SU-DHL-6 (cell line): Measurements from ENCODE around the gene HTR3C.

Experiments used
- H2AFZ ChIP-seq: fragments of 200-600 bp; sonication (generic); 2 replicates; pipeline ENCODE4 v1.6.1; 2014; ENCODE audit warnings: low read depth, mild to moderate bottlenecking, moderate library complexity, mixed read lengths, antibody characterized with exemption, low read length; ENCODE audit not compliant: severe bottlenecking
- H3F3A ChIP-seq: fragments of 200-600 bp; shearing (Covaris generic); 2 replicates; pipeline ENCODE4 v1.6.0; 2016; ENCODE audit warnings: antibody characterized with exemption, mild to moderate bottlenecking; ENCODE audit not compliant: insufficient read depth
- H3K27ac ChIP-seq: fragments of 200-600 bp; sonication (generic); 2 replicates; pipeline ENCODE4 v1.5.1; 2016; ENCODE audit warnings: low read depth, mild to moderate bottlenecking, low read length, moderate library complexity, mixed read lengths
- H3K27me3 ChIP-seq: fragments of 200-600 bp; sonication (generic), shearing (Covaris generic); 2 replicates; pipeline ENCODE4 v1.6.0; 2014; ENCODE audit warnings: mild to moderate bottlenecking, low read length
- H3K36me3 ChIP-seq: fragments of 200-600 bp; sonication (generic); 2 replicates; pipeline ENCODE4 v1.6.1; 2014; ENCODE audit warnings: mild to moderate bottlenecking, low read length, mixed read lengths
- H3K4me2 ChIP-seq: fragments of 300-600, 200-600 bp; shearing (Covaris generic), sonication (generic); 2 replicates; pipeline ENCODE4 v1.6.0; 2014; ENCODE audit warnings: low read length, low read depth, mild to moderate bottlenecking; ENCODE audit not compliant: poor library complexity, severe bottlenecking
- H3K4me3 ChIP-seq: fragments of 200-600 bp; sonication (generic); 2 replicates; pipeline ENCODE4 v1.5.1; 2014; ENCODE audit warnings: antibody characterized with exemption, low read length, mild to moderate bottlenecking, mixed read lengths; ENCODE audit not compliant: insufficient read depth, poor library complexity, severe bottlenecking
- H3K79me2 ChIP-seq: fragments of 200-600 bp; sonication (generic); 2 replicates; pipeline ENCODE4 v1.6.1; 2014; ENCODE audit warnings: mild to moderate bottlenecking, low read length, moderate library complexity; ENCODE audit not compliant: insufficient read depth
- H3K9ac ChIP-seq: fragments of 200-600 bp; sonication (generic); 2 replicates; pipeline ENCODE4 v1.7.0; 2014; ENCODE audit warnings: mild to moderate bottlenecking, low read length
- H3K9me2 ChIP-seq: fragments of 200-600 bp; sonication (generic); replicated peaks from 2 replicates; pipeline ENCODE4 v1.6.1; 2014; ENCODE audit warnings: low read length; ENCODE audit not compliant: insufficient read depth
- H3K9me3 ChIP-seq: fragments of 200-600 bp; sonication (generic); 2 replicates; pipeline ENCODE4 v1.6.1; 2014; ENCODE audit warnings: low read length, mixed read lengths; ENCODE audit not compliant: insufficient read depth
- H4K20me1 ChIP-seq: fragments of 200-600 bp; sonication (generic); 2 replicates; pipeline ENCODE4 v1.6.1; 2014; ENCODE audit warnings: low read depth, mild to moderate bottlenecking, antibody characterized with exemption, low read length, moderate library complexity, mixed read lengths
- EZH2phosphoT487 ChIP-seq: fragments of 200-600 bp; sonication (generic), shearing (Covaris generic); conservative IDR thresholded peaks from 2 replicates; pipeline ENCODE4 v1.6.1; 2018; ENCODE audit warnings: mild to moderate bottlenecking, antibody characterized with exemption, low read length, moderate library complexity, mixed read lengths
- TF ChIP-seq, protein P1 (sequence below): fragments of 200-600 bp; sonication (generic); IDR thresholded peaks from one replicate; pipeline ENCODE4 v1.5.1; 2017; ENCODE audit warnings: antibody characterized with exemption, mild to moderate bottlenecking, low read length, moderate library complexity; ENCODE audit not compliant: insufficient read depth, poor library complexity, severe bottlenecking

The HTR3C gene

DNA sequence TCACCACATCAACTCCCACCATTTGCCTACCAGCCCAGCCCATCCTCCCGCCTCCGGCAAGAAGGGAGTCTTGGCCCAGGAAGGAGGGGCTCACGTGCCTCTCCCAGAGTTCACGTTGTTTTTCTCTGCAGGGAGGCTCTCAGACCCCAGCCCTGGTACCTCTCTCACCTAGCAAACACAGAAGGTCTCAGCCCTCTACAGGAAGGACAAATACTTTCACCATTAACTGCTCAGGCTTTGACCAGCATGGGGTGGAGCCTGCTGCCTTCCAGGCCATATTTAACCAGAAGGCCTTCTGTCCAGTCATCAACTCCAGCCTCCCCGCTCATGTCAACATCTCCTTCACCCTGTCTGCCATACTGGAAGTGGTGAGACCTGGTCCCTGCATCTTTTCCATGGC is 25.0 kb downstream of the HTR3C start:
- TF ChIP-seq, protein P1, sequence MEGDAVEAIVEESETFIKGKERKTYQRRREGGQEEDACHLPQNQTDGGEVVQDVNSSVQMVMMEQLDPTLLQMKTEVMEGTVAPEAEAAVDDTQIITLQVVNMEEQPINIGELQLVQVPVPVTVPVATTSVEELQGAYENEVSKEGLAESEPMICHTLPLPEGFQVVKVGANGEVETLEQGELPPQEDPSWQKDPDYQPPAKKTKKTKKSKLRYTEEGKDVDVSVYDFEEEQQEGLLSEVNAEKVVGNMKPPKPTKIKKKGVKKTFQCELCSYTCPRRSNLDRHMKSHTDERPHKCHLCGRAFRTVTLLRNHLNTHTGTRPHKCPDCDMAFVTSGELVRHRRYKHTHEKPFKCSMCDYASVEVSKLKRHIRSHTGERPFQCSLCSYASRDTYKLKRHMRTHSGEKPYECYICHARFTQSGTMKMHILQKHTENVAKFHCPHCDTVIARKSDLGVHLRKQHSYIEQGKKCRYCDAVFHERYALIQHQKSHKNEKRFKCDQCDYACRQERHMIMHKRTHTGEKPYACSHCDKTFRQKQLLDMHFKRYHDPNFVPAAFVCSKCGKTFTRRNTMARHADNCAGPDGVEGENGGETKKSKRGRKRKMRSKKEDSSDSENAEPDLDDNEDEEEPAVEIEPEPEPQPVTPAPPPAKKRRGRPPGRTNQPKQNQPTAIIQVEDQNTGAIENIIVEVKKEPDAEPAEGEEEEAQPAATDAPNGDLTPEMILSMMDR, result no peak
- TF ChIP-seq EZH2phosphoT487, result no peak

DNA sequence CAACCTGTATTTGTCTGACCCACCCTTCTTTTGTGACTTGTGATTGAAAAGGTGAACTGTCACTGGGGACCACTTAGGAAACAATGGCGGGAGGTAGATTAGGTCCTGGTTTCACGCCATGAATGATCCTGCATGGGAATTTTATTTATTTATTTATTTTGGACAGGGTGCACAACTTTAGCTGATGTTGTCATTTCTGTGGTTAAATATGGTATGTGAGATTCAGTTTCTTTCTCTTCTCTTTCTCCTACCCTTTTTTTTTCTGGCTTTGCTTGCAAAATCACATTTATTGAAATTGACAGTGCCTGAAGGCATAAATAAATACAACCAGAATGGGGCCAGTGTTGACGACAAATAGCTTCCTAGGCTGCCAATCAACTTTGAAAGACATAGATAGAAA is 26.0 kb downstream of the HTR3C start:
- Histone ChIP-seq H3K9me2 (no peaks in the 10 kb centered on the region), H2AFZ (no peak overlapping the region), H3F3A (no peaks in the 10 kb centered on the region), H3K4me2 (no peak overlapping the region), H3K9ac (no peak overlapping the region), H3K27me3 (no peaks in the 10 kb centered on the region), H3K4me3 (no peak overlapping the region), H4K20me1 (no peaks in the 10 kb centered on the region), H3K9me3 (no peaks in the 10 kb centered on the region), H3K27ac (no peak overlapping the region), H3K36me3 (no peaks in the 10 kb centered on the region), H3K79me2 (no peaks in the 10 kb centered on the region)
- no peak for TF ChIP-seq EZH2phosphoT487
- TF ChIP-seq, protein P1, result no peak

More for the DNA sequence above, 25.0 kb downstream of the HTR3C start:
- H3K9me3 ChIP-seq, result no peaks in the 10 kb centered on the region
- H3K27me3 ChIP-seq, result no peaks in the 10 kb centered on the region
- H3K4me2 ChIP-seq, result no peak overlapping the region
- H3K9ac ChIP-seq, result no peak overlapping the region
- no peaks in the 10 kb centered on the region for H4K20me1 ChIP-seq
- no peaks in the 10 kb centered on the region for H3K36me3 ChIP-seq
- H3K9me2 ChIP-seq, result no peaks in the 10 kb centered on the region
- H3K4me3 ChIP-seq, result no peak overlapping the region
- no peak overlapping the region for H3K27ac ChIP-seq
- no peak overlapping the region for H2AFZ ChIP-seq
- no peaks in the 10 kb centered on the region for H3F3A ChIP-seq
- H3K79me2 ChIP-seq, result no peaks in the 10 kb centered on the region

DNA sequence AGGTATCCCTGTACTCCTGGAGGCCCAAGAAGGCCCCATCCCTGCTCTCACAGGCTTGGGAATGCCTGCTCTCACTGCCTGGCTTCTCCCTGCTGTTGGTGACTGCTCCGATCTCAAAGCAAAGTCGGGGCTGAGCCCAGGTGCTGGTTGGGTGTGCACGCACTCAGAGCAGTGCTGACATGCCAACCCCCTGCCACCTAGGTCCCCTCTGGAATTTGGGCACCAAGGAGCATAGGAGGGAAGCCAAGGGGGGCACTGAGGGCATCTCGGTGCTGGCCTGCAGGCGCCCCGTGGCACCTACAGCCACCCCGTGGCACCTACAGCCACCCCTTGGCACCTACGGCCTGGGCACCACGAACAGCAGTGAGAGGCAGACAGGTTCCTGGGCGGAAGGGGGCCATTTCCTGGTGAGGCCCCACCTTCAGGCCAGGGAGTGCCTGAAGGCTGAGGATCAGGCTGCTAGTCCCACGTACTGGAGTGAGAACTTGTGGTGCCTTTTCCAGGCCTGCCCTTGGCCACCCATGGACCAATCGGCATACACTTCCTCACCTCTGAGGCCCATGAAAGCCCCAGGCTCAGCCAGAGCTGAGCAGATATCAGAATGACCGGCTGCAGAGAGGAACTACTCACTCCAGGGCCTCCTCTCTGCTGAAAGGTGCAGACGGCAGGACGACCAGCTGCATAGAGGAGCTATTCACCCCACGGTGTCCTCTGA is 28.4 kb downstream of the HTR3C start:
- Histone ChIP-seq H3K9me3 (no peaks in the 10 kb centered on the region), H3K4me3 (no peak overlapping the region), H3K4me2 (no peak overlapping the region), H4K20me1 (no peaks in the 10 kb centered on the region), H3K27me3 (no peaks in the 10 kb centered on the region), H3F3A (no peaks in the 10 kb centered on the region), H3K36me3 (no peaks in the 10 kb centered on the region), H2AFZ (no peak overlapping the region), H3K27ac (no peak overlapping the region), H3K9me2 (no peaks in the 10 kb centered on the region), H3K9ac (no peak overlapping the region), H3K79me2 (no peaks in the 10 kb centered on the region)
- no peak for TF ChIP-seq EZH2phosphoT487
- TF ChIP-seq, protein P1, result no peak
